GM21423 (cell line): ENCODE measurements around the gene BCL10.

Experiments
- ATAC-seq: cut with Tn5 transposase; IDR thresholded peaks from one replicate; pipeline ENCODE4 v1.9.1; 2021; ENCODE audit warnings: mild to moderate bottlenecking, moderate library complexity; ENCODE audit not compliant: unreplicated experiment

BCL10 gene

GRCh38 chr1:85276215-85276977 is at the start of gene BCL10:
TSS of gene BCL10 (minus strand) at chr1:85276632. CDS start at chr1:85276352, 280 bp downstream.
- ATAC-seq = peak; percentile 96

- no peak for ATAC-seq
Observed at GRCh38 chr1:85325920-85326319, 49.5 kb upstream of the BCL10 start.

- ATAC-seq = no peak
Observed at GRCh38 chr1:85323770-85324169, 47.3 kb upstream of the BCL10 start.

GRCh38 chr1:85322655-85323054 is 46.2 kb upstream of the BCL10 start:
- no peak for ATAC-seq

GRCh38 chr1:85321237-85321964 is 45.0 kb upstream of the BCL10 start:
- ATAC-seq = peak; percentile 72

- no peak for ATAC-seq
Observed at GRCh38 chr1:85320371-85321131, 44.1 kb upstream of the BCL10 start.

- ATAC-seq = no peak
Observed at GRCh38 chr1:85319931-85320330, 43.5 kb upstream of the BCL10 start.

- ATAC-seq = no peak
Observed at GRCh38 chr1:85319491-85319890, 43.1 kb upstream of the BCL10 start.

GRCh38 chr1:85318217-85318616 is 41.8 kb upstream of the BCL10 start:
- ATAC-seq = no peak

- ATAC-seq = no peak
Observed at GRCh38 chr1:85317560-85317959, 41.1 kb upstream of the BCL10 start.

GRCh38 chr1:85316321-85316720 is 39.9 kb upstream of the BCL10 start:
- ATAC-seq = no peak

GRCh38 chr1:85315789-85316188 is 39.4 kb upstream of the BCL10 start:
- no peak for ATAC-seq

GRCh38 chr1:85314726-85315125 is 38.3 kb upstream of the BCL10 start:
- ATAC-seq = no peak

- ATAC-seq = no peak
Observed at GRCh38 chr1:85313888-85314696, 37.7 kb upstream of the BCL10 start.

GRCh38 chr1:85311818-85312217 is 35.4 kb upstream of the BCL10 start:
- ATAC-seq = no peak

- ATAC-seq = no peak
Observed at GRCh38 chr1:85308833-85309350, 32.5 kb upstream of the BCL10 start.

GRCh38 chr1:85307987-85308832 is 31.8 kb upstream of the BCL10 start:
- peak; percentile 91 for ATAC-seq

- no peak for ATAC-seq
Observed at GRCh38 chr1:85306236-85306635, 29.8 kb upstream of the BCL10 start.

GRCh38 chr1:85303440-85304162 is 27.2 kb upstream of the BCL10 start:
- ATAC-seq = no peak
